HG03139 (cell line): ENCODE results near the gene MEIS2.

ENCODE experiments used
- ATAC-seq: cut with Tn5 transposase; IDR thresholded peaks from one replicate; pipeline ENCODE4 v1.9.1; 2021; ENCODE audit not compliant: unreplicated experiment

MEIS2 gene

GRCh38 chr15:36841193-36841592 is 259.2 kb downstream of the MEIS2 start:
- ATAC-seq, result no peak
